Measurements from ENCODE around the gene IDUA.
"Not testable (repeated sequence)": the region's sequence is repeated elsewhere in the genome, so short reads cannot be mapped to it uniquely, and the experiment has no call there.

The IDUA gene

DNA sequence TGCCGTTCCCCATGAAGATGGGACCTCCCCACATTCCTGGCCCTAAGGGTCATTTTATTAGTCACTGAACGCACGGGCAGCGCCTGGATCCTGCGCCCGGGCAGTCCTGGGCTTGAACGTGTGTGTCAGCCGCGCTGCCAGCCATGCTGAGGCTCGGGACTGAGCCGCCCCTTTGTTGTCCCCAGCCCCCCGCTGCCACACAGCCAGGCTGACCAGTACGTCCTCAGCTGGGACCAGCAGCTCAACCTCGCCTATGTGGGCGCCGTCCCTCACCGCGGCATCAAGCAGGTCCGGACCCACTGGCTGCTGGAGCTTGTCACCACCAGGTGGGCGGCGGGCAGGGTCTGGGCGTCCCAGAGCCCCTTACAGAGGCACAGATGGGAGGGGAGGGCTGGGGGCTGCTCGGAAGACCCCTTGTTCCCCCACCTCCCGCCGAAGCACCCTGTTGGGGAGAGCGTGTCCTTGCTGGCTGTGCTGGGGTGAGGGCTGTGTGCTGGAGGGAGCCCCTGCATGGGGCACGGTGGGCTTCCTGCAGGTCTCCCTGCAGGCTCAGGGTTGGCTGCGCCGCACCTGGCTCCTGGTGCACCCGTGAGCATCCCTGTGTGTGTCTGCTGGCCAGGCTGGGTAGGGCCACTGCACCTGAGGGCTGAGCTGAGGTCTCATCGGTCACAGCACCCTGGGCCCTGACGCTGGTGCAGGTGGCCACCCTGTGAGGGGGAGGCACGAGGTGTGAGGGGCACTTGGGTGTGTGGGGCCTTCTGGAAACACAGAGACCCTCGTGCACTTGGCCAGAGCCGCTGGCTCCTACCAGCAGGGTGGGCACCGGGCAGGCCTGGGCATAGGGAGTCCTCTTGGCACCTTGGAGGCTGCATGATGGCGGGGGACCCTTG lies 1.0 kb downstream of the IDUA start:
- no peak for DNase-seq

DNA sequence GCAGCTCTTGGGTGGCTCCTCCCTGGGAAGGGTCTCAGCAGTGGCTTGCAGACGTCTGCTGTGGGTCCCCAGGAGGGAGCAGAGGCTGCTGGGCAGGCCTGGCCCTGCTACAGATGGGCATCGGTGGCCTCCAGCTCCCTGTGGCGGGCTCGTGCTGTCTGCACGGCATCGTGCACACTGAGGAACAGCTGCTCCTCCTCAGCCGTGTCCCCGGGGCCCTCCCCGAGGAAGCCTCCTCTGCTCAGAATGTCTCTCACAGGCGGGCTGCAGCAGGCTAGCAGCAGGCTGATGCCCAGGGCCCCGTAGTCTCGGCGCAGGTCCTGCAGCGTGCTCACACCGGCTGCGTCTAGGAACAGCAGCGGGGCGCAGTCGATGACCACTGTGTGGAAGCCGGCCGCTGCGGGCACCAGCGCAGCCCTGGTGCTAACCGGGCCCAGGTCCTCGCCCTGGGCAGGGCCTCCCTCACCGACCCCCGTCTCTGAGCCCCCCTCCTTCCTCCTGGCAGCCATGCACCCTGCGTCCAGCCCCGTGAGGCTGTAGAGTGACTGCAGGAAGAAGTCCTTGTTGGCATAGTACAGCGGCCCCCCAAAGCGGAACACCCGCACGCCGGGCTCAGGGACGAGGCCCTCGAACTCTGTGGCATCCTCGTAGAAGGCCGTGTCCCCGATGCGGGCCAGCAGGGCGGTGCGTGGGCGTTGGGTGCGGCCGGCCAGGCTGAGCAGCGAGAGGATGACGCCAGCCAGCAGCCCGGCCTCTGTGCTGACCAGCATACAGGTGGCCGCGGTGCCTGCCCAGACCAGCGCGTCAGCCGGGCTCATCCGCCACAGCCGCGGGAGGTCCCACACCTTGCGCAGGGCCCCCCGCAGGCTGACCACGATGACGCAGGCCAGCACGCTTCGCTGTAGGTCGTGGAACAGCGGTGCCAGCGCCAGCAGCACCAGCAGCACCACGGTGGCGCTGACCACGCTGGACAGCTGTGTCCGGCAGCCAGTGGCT lies 2.2 kb downstream of the IDUA start:
- DNase-seq, result no peak

DNA sequence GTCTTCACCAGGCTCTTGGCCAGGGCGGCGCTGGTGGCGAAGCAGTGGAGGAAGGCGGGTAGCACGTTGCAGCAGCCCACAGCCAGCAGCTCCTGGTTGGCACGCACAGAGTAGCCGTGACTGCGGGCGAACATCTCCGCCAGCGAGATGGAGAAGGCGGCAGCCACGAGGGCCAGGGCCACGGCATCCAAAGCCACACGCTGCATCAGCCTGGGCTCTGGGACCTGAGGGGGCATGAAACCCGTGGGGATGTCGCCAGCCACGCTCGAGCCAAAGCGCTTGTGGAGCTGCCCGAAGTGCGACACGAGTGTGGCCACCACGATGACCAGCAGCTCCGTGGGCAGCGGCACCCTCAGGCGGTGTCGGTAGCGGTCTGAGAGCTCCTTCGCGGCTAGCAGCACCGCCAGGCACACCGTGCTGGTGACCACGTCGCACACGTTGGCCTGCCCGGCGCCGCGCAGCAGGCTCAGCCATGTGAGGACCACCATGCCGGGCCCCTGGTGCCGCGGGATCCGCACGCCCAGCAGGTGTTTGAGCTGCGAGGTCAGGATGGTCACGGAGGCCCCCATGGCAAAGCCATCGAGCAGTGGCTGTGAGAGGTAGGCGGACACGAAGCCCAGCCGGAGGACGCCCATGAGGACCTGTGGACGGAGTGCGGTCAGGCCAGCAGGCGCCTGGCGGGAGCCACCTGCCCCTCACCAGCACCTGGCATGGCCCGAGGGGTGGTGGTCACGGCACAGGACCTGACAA lies 3.1 kb downstream of the IDUA start:
- DNase-seq, result no peak

DNA sequence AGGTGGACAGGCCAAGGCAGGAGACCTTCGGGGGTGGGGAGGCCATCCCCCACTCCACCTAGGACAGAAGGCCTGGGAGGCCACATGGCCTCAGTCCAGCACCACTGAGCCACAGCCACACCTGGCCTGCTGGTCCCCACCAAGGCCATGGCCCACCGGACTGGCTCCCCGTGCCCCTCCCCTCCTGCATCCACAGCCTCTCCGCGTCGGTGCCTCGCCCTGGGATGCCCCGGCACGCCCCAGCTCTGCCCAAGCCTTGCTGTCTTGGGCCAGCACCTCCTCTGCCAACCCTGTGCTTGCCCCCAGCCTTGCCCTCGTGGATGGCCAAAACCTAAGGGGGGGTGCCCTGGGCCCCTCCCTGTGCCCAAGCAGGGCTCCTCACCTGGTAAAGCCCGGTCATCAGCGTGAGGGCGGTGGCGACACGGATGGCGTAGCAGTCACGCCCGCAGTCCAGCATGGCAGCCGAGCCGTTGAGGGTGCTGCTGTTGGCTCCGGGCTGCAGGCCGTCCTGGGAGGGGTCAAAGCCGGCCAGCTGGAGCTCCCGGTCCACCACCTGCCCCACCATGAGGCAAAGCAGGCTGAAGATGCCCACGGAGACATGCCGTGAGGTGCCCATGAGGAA lies 4.0 kb downstream of the IDUA start:
- DNase-seq, result no peak

DNA sequence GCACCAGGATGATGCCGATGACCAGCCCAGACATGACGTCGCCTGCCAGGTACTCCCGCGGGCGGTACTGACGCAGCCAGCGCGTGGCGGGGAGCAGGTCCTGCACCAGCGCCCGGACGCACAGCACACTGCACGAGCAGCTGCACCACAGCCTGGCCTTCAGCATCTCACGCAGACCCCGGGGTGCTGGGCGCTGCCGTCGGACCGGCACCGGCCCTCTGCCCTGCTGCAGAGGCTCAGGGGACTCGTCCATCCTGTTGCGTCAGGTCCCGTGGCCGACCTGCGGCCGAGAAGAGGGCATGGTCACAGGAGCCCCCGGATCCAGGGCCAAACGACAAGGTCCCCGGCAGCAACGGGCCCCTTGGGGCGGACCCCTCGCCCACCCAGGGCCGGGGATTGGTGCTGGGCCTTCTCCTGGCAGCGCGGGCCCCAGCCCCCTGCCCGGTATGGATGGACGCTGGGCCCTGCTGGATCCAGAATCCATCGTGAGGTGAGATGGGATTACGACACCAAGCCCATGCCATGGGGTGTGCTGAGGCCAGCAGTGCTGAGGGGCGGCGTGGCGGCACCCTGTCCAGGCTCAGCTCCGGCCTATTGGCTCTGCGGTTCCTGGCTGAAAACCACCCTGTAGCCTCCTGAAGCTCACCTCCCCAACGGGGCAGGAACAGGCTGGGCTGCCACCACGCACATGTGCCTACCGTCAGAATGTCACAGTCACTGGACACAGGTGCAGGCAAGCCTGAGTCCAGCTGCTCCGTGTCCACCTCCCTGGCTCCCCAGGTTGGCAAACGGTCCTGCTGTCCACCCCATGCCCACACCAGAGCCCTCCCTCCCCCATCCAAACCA lies 4.8 kb downstream of the IDUA start:
- no peak for DNase-seq

DNA sequence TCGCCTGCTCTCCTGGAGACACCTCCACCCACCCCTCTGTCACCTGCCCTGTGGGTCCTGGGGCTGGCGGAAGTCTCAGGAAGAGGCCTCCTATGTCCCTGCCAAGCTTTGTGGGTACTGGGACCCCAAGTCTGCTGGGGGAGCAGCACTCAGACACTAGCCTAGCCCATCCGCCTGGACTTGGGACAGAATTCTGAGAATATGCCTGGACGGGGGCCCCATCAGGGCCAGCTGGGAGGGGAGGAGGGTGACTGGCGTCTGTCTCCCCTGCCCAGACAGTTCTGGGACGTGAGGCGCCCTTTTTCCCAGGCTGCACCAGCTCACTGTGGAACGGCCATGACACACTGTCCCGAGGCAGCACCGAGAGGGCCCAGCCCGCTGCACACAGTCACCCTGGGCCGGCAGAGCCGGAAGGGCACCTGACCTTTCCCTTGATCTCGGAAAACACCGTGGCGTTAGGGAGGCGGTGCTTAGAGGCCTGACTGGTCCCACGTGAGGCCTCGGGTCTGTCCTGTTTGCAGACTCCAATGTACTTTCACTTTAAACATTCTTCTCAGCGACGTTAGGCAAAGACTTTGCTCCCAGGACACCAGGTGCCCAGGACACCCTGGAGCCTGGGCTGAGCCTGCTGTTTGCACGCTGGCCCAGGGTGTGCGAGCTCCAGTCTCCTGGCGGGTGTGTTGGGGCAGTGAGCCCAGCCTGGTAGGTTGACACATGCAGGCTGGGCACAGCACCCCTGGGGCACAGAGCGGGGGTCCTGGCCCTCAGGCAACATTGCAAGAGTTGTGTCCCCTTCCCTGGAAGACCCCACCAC lies 5.7 kb downstream of the IDUA start:
- no peak for DNase-seq

DNA sequence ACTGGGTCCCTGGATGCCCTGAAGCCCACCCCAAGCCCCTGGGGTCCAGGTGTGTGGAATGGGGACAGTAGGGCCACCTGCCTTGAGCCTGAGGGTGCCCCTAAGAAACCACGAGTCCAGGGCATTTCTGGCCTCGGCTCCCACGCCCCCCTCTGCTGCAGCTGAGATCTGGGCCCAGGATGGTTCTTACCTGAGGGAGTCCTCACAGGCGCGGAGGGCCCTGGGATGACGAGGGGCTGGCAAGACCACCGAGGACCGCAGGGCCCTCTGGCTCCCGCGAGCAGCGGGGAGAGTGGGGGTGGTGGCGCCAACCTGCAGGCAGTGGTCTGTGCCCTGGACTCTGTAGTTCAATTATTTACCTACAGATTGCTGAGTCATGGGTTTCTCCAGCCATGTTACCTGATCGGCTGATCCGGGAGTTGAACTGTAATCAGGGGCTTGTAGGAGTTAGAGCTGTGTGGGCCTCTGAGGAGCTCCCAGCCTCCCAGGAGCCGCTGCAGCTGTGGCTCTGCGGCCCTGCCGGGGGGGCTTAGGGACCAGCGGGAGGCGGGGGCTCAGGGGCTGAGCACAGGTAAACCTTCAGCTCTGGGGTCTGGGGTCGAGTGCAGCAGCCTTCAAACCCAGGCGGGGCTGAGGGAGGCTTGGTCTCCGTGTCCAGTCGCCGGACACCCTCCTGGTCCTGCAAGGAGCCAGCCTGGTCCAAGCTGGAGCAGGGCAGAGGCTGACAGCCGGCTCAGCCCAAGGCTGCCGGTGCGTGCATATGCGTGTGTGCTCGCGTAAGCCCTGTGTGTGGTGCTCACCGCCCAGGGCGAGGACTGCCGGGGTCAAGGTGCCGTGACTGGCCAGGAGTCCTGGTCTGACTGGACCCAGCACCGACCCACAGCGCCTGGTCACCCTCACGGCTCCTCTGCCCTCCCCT lies 6.5 kb downstream of the IDUA start, which contains the start of gene SLC26A1:
SLC26A1 (minus strand) TSS at position 294 of the 919 bp plus-strand sequence. CDS start 1,701 bp downstream, outside the sequence.
- no peak for DNase-seq

DNA sequence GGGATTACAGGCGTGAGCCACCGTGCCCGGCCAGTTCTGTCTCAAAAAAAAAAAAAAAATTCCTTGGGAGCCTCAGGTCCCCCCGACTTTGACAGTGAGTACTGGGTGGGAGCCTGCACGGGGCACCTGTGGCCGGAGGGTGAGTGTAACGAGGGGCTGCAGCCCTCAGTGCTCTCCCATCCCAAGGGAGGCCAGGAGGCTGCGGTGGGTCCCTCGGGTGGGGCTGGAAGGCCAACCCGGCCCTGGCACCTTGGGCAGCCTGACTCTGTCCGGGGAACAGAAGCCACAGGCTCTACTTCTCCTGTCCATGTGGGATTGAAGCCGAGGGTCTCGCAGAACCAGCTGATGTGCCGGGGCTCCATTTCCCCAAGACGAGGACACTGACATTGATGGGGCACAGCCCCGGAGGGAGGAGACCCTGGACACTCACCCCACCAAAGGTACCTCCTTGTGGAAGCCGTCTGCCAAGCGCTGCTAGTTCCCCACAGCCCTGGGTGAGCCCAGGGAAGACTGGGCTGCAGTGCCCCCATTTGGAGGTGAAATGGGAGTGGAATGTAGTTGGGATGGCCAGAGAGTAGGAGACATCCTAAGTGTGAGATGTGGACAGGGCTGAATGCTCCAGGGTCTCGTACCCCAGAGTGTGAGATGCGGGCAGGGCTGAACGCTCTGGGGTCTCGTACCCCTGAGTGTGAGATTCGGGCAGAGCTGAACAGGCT lies 8.6 kb downstream of the IDUA start:
- no peak for DNase-seq

DNA sequence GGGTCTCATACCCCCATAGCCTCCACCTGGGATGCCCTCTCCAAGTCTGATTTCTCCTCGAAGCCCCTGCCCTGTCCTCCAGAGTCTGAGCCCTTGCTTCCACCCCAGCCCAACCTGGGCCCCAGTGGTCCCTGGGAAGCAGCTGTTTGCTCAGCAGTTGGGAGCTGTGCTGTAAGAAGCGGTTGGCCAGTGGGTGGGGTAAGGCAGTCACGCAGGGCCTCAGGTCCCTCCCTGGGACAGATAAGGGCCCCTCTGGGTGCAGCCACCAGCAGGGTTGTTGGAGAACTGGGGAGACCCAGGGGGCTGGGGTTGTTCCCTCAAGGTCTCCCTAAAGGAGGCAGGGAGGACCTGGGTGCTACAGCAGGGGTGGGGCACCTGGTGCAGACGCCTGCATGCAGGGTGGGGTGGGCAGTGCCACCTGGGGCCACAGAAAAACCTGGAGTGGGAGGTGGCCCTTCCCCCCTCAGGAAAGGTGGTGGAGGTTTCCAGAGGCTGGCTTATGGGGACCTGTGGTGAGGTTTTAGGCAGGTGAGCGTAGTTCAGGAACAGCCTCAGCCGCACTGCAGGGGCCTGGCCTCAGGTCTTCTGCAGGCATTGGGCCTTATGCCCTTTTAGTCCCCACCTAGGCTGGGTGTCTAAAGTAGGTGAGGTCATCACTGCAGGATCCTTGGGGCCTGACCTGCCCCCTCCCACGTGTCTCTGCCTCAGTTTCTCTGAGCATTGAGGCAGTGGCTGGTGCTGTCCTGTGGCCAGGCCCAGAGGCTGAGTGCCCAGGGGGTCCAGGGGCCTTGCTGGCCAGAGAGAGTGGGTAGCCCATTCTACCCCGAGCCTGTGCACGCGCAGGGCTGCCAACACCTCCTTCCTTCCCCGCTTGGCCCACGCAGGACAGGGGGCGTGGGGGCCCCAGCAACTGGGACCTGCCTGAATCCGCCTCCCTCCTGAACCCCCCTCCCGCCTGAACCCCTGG lies 9.5 kb downstream of the IDUA start:
- DNase-seq, result no peak

DNA sequence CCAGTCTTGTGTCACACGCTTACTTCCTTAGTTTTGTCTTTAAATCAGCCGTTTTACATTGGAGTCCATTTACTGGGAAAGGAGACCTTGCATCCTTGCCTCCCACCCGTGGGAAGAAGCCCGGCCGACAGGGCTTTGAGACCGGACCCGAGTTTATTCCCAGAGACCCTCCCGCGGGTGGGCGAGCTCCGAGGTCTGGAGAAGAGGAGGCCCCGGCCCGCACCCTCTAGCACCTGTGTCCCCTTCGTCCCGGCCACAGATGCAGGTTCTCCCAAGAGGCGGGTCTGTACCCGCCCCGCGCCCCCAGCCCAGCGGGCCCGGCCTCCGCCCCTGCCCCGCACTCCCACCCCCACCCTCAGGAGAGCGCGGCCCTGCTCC lies 10.1 kb downstream of the IDUA start:
- no peak for DNase-seq

DNA sequence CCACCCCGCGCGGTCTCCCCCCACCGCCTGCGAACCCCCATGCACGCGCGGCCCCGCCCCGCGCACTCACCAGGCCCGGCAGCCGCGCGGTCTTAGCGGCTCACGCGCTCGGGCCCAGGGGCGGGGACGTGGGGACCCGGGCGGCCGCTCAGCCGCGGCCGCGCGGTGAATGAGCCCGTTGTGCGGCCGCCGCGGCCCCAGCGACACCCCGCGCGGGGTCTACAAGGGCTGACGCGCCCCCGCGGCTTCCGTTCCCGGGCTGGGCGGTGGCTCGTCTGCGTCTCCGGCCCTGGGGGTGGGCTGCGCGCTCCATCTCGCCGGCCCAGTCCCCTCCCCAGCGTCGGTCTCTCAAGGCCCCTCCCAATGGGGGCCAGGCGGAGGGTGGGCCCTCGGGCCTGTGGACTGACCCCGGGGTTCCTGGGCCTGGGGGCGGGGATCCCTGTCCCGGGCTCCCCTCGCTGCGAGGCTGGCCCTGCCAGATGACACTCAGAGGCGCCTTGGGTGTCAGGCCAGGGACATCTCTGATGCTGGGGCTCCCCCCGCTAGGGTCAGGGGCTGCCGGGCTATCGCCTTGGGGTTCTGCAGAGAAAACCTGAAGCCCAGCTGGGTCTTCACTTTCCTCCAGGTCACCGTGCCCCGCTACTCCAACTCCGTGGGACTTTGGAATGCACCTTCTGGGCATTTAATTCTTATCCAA lies 10.7 kb downstream of the IDUA start:
- no peak for DNase-seq

DNA sequence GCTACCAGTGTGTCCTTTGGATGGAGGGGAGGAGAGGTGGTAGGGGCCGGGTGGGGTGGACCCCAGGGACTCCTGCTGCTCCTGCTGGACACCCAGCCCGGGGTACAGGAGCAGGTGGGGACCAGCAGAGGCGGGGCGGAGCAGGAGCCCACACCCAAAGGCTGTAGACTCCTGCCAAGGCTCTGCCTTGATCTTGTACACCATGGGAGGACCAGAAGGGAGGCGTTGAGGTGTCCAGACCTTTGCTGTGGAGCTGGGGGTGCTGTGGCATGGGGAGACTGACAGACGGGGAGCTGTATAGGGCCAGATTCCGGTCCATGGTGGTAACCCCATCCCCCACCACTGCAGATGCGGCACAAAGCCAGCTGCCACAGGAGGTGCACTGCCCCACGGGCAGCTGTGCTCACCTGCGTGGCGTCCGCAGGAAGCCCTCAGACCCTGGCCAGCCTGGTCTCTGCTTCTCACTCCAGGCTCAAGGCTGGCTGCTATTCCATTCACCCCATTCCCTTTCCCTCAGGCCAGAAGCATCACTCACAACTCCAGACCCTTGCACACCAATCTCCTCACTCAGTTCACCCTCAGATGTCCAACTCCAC lies 11.3 kb downstream of the IDUA start:
- DNase-seq, result no peak

DNA sequence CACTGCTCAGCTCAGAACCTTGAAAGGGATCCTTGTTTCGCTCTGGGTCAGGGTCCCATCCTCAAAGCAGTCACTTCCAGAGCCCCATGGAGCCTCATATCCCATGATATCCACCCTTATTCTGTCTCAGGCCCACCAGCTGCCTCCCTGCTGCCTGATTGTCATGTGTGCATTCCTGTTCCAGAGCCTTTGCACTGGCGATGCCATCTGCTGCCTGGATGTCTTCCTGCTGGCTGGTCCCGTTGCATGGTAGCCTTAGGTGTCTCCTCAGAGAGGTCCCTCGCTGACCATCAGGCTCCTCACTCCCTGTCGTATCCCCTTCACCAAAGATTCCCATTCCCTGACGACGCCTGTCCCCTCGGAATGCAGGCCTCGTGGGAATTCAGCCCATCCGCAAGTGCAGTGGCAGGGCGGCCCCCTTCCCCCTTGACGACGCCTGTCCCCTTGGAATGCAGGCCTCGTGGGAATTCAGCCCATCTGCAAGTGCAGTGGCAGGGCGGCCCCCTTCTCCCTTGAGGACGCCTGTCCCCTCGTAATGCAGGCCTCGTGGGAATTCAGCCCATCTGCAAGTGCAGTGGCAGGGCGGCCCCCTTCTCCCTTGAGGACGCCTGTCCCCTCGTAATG lies 12.5 kb downstream of the IDUA start:
- not testable (repeated sequence) for DNase-seq

DNA sequence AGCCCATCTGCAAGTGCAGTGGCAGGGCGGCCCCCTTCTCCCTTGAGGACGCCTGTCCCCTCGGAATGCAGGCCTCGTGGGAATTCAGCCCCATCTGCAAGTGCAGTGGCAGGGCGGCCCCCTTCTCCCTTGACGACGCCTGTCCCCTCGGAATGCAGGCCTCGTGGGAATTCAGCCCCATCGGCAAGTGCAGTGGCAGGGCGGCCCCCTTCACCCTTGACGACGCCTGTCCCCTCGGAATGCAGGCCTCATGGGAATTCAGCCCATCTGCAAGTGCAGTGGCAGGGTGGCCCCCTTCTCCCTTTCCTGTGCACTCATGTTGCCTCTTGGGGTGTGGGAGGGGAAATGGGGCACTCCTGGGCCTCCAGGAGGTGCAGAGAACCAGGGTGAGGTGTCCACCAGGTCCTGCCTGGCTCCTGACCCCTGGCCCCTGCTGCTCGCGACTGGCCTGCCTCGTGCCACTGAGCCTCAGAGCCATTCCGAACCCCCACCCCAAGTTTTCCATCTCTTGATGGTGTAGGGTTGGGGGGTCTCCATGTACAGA lies 13.1 kb downstream of the IDUA start:
- no peak for DNase-seq

DNA sequence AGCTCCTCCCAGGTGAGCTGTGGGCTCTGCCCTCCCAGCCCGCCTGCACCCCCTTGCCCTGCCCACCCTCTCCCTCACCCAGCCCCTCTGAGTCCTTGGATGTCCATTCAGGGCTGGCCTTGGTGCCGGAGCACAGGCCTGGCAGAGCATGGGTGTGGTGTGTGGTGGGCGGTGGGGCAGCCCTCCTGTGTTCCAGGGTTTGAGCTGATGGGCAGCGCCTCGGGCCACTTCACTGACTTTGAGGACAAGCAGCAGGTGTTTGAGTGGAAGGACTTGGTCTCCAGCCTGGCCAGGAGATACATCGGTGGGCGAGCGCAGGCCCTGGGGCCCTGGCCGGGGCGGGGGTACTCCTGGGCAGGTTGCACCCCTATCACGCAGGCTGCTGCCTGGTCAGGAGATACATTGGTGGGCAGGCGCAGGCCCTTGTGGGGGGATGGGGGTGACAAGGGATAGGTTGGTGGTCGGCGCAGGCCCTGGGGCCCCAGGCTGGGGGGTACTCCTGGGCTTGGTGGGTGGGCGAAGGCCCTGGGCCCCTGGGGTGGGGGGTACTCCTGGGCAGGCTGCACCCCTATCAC lies 13.9 kb downstream of the IDUA start:
- no peak for DNase-seq
